Right atrium auricular region (tissue), 2 donors: ENCODE results near the gene HEY2. TPM values are rescaled to one million over a fixed set of nuclear protein-coding genes. Genes with fewer than 3 reads are reported as not detected.

Experiments used
- DNase-seq: peaks from one replicate; pipeline ENCODE4 v3.0.0-alpha.2; 2019; ENCODE audit warnings: low spot score
- H3K27ac ChIP-seq, 2 donors: fragments of 200-600 bp; sonication (generic); 1 replicate in 1 of 2; 2 replicates in 1 of 2; pipeline ENCODE4 v1.5.1; 2016 to 2019
- H3K27me3 ChIP-seq, 2 donors: fragments of 200-600 bp; sonication (generic); one replicate each; pipeline versions ENCODE4 v1.5.1 to v1.6.0; 2017 to 2019
- H3K36me3 ChIP-seq: fragments of 200-600 bp; sonication (generic); one replicate; pipeline ENCODE4 v1.5.1; 2016
- H3K4me1 ChIP-seq, 2 donors: fragments of 200-600 bp; sonication (generic); one replicate each; pipeline versions ENCODE4 v1.5.1 to v1.6.0; 2017 to 2019
- H3K4me3 ChIP-seq, 2 donors: fragments of 200-600 bp; sonication (generic); 1 replicate in 1 of 2; 2 replicates in 1 of 2; pipeline ENCODE4 v1.5.1; 2017 to 2019; ENCODE audit warnings: mild to moderate bottlenecking in 1 of 2, moderate library complexity in 1 of 2
- H3K9me3 ChIP-seq, 2 donors: fragments of 200-600 bp; sonication (generic); one replicate each; pipeline ENCODE4 v1.5.1; 2019
- CTCF ChIP-seq, 2 donors: fragments of 200-600 bp; sonication (generic); IDR thresholded peaks; one replicate each; pipeline ENCODE4 v1.5.1; 2019; ENCODE audit warnings: antibody characterized with exemption in 2 of 2
- total RNA-seq, 2 donors: library from RNA; depleted of rRNA; stranded (reverse); fragments of >200 nt; gene quantifications; one replicate each; pipeline ENCODE4 v1.1.0, GENCODE V29; 2016

Gene HEY2
- total RNA-seq, 2 donors from 2014 or later: 1.8 to 2.7 TPM

GRCh38 chr6:125741336-125741735 lies 8.1 kb upstream of the HEY2 start:
- no peak for TF ChIP-seq CTCF (IDR thresholded peaks at IDR 0.05)
- no peak overlapping the region for H3K27ac ChIP-seq
- no peak overlapping the region for H3K4me3 ChIP-seq
- no peak for DNase-seq
- H3K36me3 ChIP-seq: no peaks in the 10 kb centered on the region
- H3K4me1 ChIP-seq: no peaks in the 10 kb centered on the region
- no peaks in the 10 kb centered on the region for H3K27me3 ChIP-seq
- H3K9me3 ChIP-seq: no peaks in the 10 kb centered on the region

- no peaks in the 10 kb centered on the region for H3K9me3 ChIP-seq
- H3K27ac ChIP-seq: no peak overlapping the region
- no peaks in the 10 kb centered on the region for H3K36me3 ChIP-seq
- no peak overlapping the region for H3K4me3 ChIP-seq
- no peak for TF ChIP-seq CTCF (IDR thresholded peaks at IDR 0.05)
- H3K27me3 ChIP-seq: no peaks in the 10 kb centered on the region
- DNase-seq: no peak
- no peaks in the 10 kb centered on the region for H3K4me1 ChIP-seq
These were observed 7.4 kb upstream of the HEY2 start for GRCh38 chr6:125742024-125742423.

GRCh38 chr6:125742464-125743120 lies 6.8 kb upstream of the HEY2 start:
- H3K9me3 ChIP-seq: no peaks in the 10 kb centered on the region
- no peak overlapping the region for H3K27ac ChIP-seq
- peaks cover 0 to 4% of the 10 kb centered on the region in 2 donors for H3K4me1 ChIP-seq
- TF ChIP-seq CTCF (IDR thresholded peaks at IDR 0.05): no peak
- no peaks in the 10 kb centered on the region for H3K27me3 ChIP-seq
- H3K4me3 ChIP-seq: no peak overlapping the region
- no peak for DNase-seq
- no peaks in the 10 kb centered on the region for H3K36me3 ChIP-seq

- no peak for TF ChIP-seq CTCF (IDR thresholded peaks at IDR 0.05)
- Histone ChIP-seq H3K4me1 (peaks cover 0 to 13% of the 10 kb centered on the region in 2 donors), H3K27me3 (no peaks in the 10 kb centered on the region), H3K9me3 (no peaks in the 10 kb centered on the region), H3K4me3 (no peak overlapping the region), H3K27ac (no peak overlapping the region), H3K36me3 (no peaks in the 10 kb centered on the region)
- DNase-seq: no peak
These were observed 5.8 kb upstream of the HEY2 start for GRCh38 chr6:125743604-125744003.

GRCh38 chr6:125745281-125746018 lies 4.0 kb upstream of the HEY2 start:
- no peaks in the 10 kb centered on the region for H3K9me3 ChIP-seq
- H3K27ac ChIP-seq: peak overlapping the region; percentile 86 to 87
- no peaks in the 10 kb centered on the region for H3K36me3 ChIP-seq
- no peaks in the 10 kb centered on the region for H3K27me3 ChIP-seq
- peaks cover 0 to 19% of the 10 kb centered on the region in 2 donors for H3K4me1 ChIP-seq
- no peak for DNase-seq
- no peak for TF ChIP-seq CTCF (IDR thresholded peaks at IDR 0.05)
- no peak overlapping the region for H3K4me3 ChIP-seq
